ENCODE measurements around the gene CHCHD6.

The CHCHD6 gene

GRCh38 chr3:126935756-126936509 is 231.9 kb downstream of the CHCHD6 start:
- H3K4me1 ChIP-seq (ENCODE audit: control insufficient read depth, low read depth, low read length) = peaks cover 3% of the 10 kb centered on the region
- H3K4me3 ChIP-seq (ENCODE audit: low read length) = no peak overlapping the region
- no peaks in the 10 kb centered on the region for H3K9me3 ChIP-seq (ENCODE audit: control insufficient read depth, low read depth, low read length)
- no peak overlapping the region for H3K9ac ChIP-seq (ENCODE audit: low read length)
- no peaks in the 10 kb centered on the region for H3K27me3 ChIP-seq (ENCODE audit: control insufficient read depth, insufficient read depth, low read length)
- no peaks in the 10 kb centered on the region for H3K36me3 ChIP-seq (ENCODE audit: control insufficient read depth, low read depth, low read length)
- H3K27ac ChIP-seq (ENCODE audit: low read length) = no peak overlapping the region

DNA sequence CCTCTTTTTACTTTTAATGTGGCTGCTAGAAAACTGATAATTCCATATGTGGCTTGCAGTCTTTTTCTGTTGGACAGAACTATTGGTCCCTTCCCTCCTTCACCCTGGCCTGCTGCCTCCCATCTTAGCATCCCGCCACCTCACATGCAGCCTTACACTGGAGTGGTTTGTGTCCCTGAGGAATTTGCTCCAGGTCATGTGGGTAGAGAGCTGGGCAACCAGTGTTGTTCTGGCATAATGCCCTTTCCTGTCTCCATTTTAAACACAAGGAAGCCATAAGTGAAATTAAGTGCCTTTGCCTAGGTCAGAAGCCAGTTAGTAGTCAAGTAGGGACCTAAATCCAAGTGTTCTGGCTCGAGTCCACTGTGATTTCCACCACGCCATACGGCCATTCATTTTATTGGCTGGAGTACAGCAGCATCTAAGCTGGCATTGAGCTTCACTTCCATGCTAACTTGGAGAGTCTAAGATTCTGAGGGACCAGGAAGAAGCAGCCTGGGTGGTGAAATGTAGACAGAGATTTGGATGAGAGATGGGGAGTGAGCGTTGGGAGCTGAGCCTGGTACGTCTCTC is 232.9 kb downstream of the CHCHD6 start:
- Histone ChIP-seq H3K4me1 (ENCODE audit: control insufficient read depth, low read depth, low read length) (peaks cover 3% of the 10 kb centered on the region), H3K36me3 (ENCODE audit: control insufficient read depth, low read depth, low read length) (no peaks in the 10 kb centered on the region), H3K27ac (ENCODE audit: low read length) (no peak overlapping the region), H3K9me3 (ENCODE audit: control insufficient read depth, low read depth, low read length) (no peaks in the 10 kb centered on the region), H3K9ac (ENCODE audit: low read length) (no peak overlapping the region), H3K4me3 (ENCODE audit: low read length) (no peak overlapping the region), H3K27me3 (ENCODE audit: control insufficient read depth, insufficient read depth, low read length) (no peaks in the 10 kb centered on the region)

- no peak overlapping the region for H3K9ac ChIP-seq (ENCODE audit: low read length)
- H3K27me3 ChIP-seq (ENCODE audit: control insufficient read depth, insufficient read depth, low read length) = no peaks in the 10 kb centered on the region
- no peak overlapping the region for H3K4me3 ChIP-seq (ENCODE audit: low read length)
- H3K4me1 ChIP-seq (ENCODE audit: control insufficient read depth, low read depth, low read length) = peaks cover 3% of the 10 kb centered on the region
- no peaks in the 10 kb centered on the region for H3K36me3 ChIP-seq (ENCODE audit: control insufficient read depth, low read depth, low read length)
- H3K9me3 ChIP-seq (ENCODE audit: control insufficient read depth, low read depth, low read length) = no peaks in the 10 kb centered on the region
- no peak overlapping the region for H3K27ac ChIP-seq (ENCODE audit: low read length)
Measured at GRCh38 chr3:126937533-126937932, 233.5 kb downstream of the CHCHD6 start.

DNA sequence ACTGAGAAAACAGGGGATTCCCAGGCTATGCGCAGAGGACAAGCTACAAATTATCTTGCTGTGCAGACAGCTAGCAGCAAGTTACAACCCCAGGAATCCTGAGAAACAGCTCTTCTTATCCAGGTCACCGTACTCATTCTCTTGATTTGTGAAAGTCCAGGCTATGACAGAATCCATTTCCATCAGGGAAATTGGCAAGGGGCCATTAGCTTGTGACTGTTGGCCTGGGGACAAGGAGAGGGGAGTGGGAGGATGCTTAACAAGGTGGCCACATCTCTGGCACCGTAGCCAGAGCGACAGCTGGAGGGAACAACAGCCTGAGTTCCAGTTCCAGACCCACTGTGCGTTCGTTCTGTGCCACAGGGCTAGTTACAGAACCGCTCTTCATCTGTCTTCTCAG is 233.9 kb downstream of the CHCHD6 start:
- Histone ChIP-seq H3K27me3 (ENCODE audit: control insufficient read depth, insufficient read depth, low read length) (no peaks in the 10 kb centered on the region), H3K27ac (ENCODE audit: low read length) (no peak overlapping the region), H3K9ac (ENCODE audit: low read length) (no peak overlapping the region), H3K9me3 (ENCODE audit: control insufficient read depth, low read depth, low read length) (no peaks in the 10 kb centered on the region), H3K4me3 (ENCODE audit: low read length) (no peak overlapping the region), H3K36me3 (ENCODE audit: control insufficient read depth, low read depth, low read length) (no peaks in the 10 kb centered on the region), H3K4me1 (ENCODE audit: control insufficient read depth, low read depth, low read length) (peaks cover 3% of the 10 kb centered on the region)

GRCh38 chr3:126938520-126939337 is 234.7 kb downstream of the CHCHD6 start:
- peaks cover 3% of the 10 kb centered on the region for H3K4me1 ChIP-seq (ENCODE audit: control insufficient read depth, low read depth, low read length)
- H3K27ac ChIP-seq (ENCODE audit: low read length) = no peak overlapping the region
- no peak overlapping the region for H3K9ac ChIP-seq (ENCODE audit: low read length)

DNA sequence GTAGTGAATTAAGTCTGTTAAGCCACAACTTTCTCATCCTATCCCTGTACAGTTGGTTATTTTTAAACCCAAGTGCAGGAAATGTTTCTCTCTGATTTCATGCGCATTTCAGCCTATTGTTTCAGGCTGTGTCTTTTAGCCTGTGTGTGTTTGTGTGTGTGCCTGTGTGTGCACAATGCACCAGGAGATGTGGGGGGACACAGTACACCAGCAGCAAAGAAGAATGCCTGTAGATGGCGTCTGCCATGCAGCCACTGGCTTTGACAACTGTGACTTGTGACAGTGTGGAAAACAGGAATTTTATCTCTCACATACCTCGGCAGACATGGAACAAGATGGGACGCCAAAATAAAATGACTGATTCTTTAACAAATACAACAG is 235.3 kb downstream of the CHCHD6 start:
- no peaks in the 10 kb centered on the region for H3K27me3 ChIP-seq (ENCODE audit: control insufficient read depth, insufficient read depth, low read length)
- peaks cover 3% of the 10 kb centered on the region for H3K4me1 ChIP-seq (ENCODE audit: control insufficient read depth, low read depth, low read length)
- no peak overlapping the region for H3K4me3 ChIP-seq (ENCODE audit: low read length)
- H3K9ac ChIP-seq (ENCODE audit: low read length) = no peak overlapping the region
- H3K36me3 ChIP-seq (ENCODE audit: control insufficient read depth, low read depth, low read length) = no peaks in the 10 kb centered on the region
- H3K27ac ChIP-seq (ENCODE audit: low read length) = no peak overlapping the region
- no peaks in the 10 kb centered on the region for H3K9me3 ChIP-seq (ENCODE audit: control insufficient read depth, low read depth, low read length)

More at GRCh38 chr3:126938520-126939337, 234.7 kb downstream of the CHCHD6 start:
- H3K27me3 ChIP-seq (ENCODE audit: control insufficient read depth, insufficient read depth, low read length) = no peaks in the 10 kb centered on the region
- H3K36me3 ChIP-seq (ENCODE audit: control insufficient read depth, low read depth, low read length) = no peaks in the 10 kb centered on the region
- no peaks in the 10 kb centered on the region for H3K9me3 ChIP-seq (ENCODE audit: control insufficient read depth, low read depth, low read length)
- H3K4me3 ChIP-seq (ENCODE audit: low read length) = no peak overlapping the region

DNA sequence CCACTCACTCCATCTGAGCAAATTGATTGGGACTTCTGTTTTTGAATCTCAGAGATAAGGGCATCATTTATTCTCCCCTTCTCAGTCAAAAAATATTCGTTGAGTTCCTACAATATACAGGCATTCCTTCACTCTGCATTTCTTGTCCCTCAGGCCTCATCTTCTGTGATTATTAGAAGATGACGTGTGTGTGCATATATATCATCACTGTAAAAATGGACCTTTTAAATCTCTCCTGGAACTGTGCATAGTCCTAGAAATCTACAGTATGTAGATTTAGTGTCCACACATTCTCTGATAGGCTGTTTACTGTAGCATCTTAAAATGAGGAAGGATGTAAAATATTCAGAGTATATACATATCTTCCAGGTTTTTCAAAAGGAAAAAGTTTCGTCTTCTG is 235.7 kb downstream of the CHCHD6 start:
- no peak overlapping the region for H3K4me3 ChIP-seq (ENCODE audit: low read length)

DNA sequence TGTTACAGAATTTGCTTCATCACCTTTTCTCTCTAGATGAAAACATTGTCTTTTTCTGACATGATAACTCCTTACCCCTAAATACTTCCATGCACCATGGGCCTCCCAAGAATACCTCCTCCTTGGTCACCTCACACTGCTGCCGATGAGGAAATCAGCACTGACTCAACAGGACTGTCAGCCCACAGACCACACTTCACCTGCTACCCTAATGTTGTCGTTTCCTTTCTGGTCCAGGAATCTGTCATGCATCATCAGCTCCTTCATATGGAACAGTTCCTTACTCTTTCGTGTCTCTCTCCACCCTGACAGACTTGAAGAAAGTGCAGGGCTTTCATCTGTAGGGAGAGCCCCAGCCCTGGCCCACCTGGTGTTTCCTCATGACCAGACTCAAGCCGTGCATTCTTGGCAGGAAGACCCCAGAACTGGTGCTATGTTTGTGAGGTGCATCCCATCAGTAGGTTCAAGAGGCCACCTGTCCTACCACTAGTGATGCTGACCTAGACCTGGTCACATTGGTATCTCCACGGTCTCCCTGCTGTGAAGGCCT is 237.8 kb downstream of the CHCHD6 start:
- no peaks in the 10 kb centered on the region for H3K27me3 ChIP-seq (ENCODE audit: control insufficient read depth, insufficient read depth, low read length)
- no peak overlapping the region for H3K9ac ChIP-seq (ENCODE audit: low read length)
- no peaks in the 10 kb centered on the region for H3K36me3 ChIP-seq (ENCODE audit: control insufficient read depth, low read depth, low read length)
- no peak overlapping the region for H3K27ac ChIP-seq (ENCODE audit: low read length)
- H3K9me3 ChIP-seq (ENCODE audit: control insufficient read depth, low read depth, low read length) = no peaks in the 10 kb centered on the region
- peaks cover 3% of the 10 kb centered on the region for H3K4me1 ChIP-seq (ENCODE audit: control insufficient read depth, low read depth, low read length)
- no peak overlapping the region for H3K4me3 ChIP-seq (ENCODE audit: low read length)

More for the DNA sequence above, 235.7 kb downstream of the CHCHD6 start:
- H3K9me3 ChIP-seq (ENCODE audit: control insufficient read depth, low read depth, low read length) = no peaks in the 10 kb centered on the region
- no peaks in the 10 kb centered on the region for H3K36me3 ChIP-seq (ENCODE audit: control insufficient read depth, low read depth, low read length)
- H3K27me3 ChIP-seq (ENCODE audit: control insufficient read depth, insufficient read depth, low read length) = no peaks in the 10 kb centered on the region
- no peak overlapping the region for H3K9ac ChIP-seq (ENCODE audit: low read length)
- H3K27ac ChIP-seq (ENCODE audit: low read length) = no peak overlapping the region
- peaks cover 3% of the 10 kb centered on the region for H3K4me1 ChIP-seq (ENCODE audit: control insufficient read depth, low read depth, low read length)

DNA sequence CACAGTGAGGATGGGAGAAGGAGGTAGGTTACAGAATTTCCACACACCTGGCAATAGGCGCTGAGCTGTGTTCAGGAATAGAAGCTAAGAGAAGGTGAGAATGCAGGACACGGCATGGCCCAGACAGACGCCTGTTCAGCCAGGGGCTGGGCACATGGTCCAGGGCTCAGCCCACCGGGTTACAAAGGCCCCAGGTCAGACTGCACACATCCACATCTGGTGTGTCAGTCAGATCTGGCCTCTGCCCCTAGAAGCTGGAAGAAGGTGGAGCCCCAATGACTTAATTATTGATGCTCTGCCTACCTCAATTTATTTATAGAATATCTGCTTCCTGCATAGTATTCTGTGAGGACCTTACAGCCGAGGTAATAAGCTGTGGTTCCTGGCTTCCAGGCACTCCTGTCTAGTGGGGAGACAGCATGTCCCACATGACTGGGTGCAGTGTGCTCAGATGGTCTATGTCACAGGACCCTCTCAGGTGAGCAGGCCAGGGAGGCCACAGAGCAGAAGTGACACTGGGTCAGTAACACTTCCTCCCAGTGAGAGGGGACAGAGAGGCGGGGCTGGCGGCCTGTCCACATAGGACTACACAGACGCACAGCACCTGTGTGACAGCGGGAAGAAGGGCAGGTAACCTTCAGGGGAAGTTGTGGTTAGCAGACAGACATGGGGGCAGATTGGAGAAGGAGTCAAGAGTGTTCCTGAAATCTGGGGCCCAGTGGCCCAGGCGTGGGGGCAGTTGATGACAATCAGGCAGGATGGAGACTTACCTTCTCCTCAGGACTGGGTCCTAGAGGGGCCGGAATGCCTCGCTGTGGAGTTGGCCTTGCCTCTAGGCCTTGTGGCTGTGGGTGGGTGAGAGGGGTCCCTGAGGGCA is 240.3 kb downstream of the CHCHD6 start:
- H3K27me3 ChIP-seq (ENCODE audit: control insufficient read depth, insufficient read depth, low read length) = no peaks in the 10 kb centered on the region
- no peaks in the 10 kb centered on the region for H3K9me3 ChIP-seq (ENCODE audit: control insufficient read depth, low read depth, low read length)
- no peaks in the 10 kb centered on the region for H3K36me3 ChIP-seq (ENCODE audit: control insufficient read depth, low read depth, low read length)
- H3K9ac ChIP-seq (ENCODE audit: low read length) = no peak overlapping the region
- H3K4me3 ChIP-seq (ENCODE audit: low read length) = no peak overlapping the region
- H3K4me1 ChIP-seq (ENCODE audit: control insufficient read depth, low read depth, low read length) = peaks cover under 1% of the 10 kb centered on the region
- H3K27ac ChIP-seq (ENCODE audit: low read length) = no peak overlapping the region

GRCh38 chr3:126945171-126945721 is 241.2 kb downstream of the CHCHD6 start:
- Histone ChIP-seq H3K9ac (ENCODE audit: low read length) (no peak overlapping the region), H3K4me1 (ENCODE audit: control insufficient read depth, low read depth, low read length) (no peaks in the 10 kb centered on the region), H3K9me3 (ENCODE audit: control insufficient read depth, low read depth, low read length) (no peaks in the 10 kb centered on the region), H3K27ac (ENCODE audit: low read length) (no peak overlapping the region), H3K36me3 (ENCODE audit: control insufficient read depth, low read depth, low read length) (no peaks in the 10 kb centered on the region), H3K27me3 (ENCODE audit: control insufficient read depth, insufficient read depth, low read length) (no peaks in the 10 kb centered on the region), H3K4me3 (ENCODE audit: low read length) (no peak overlapping the region)
